HG03135 (cell line): ENCODE measurements around the gene RNF113B.

Experiments used
- ATAC-seq: cut with Tn5 transposase; IDR thresholded peaks from one replicate; pipeline ENCODE4 v1.9.1; 2021; ENCODE audit warnings: mild to moderate bottlenecking, moderate library complexity; ENCODE audit not compliant: unreplicated experiment

Gene RNF113B

DNA sequence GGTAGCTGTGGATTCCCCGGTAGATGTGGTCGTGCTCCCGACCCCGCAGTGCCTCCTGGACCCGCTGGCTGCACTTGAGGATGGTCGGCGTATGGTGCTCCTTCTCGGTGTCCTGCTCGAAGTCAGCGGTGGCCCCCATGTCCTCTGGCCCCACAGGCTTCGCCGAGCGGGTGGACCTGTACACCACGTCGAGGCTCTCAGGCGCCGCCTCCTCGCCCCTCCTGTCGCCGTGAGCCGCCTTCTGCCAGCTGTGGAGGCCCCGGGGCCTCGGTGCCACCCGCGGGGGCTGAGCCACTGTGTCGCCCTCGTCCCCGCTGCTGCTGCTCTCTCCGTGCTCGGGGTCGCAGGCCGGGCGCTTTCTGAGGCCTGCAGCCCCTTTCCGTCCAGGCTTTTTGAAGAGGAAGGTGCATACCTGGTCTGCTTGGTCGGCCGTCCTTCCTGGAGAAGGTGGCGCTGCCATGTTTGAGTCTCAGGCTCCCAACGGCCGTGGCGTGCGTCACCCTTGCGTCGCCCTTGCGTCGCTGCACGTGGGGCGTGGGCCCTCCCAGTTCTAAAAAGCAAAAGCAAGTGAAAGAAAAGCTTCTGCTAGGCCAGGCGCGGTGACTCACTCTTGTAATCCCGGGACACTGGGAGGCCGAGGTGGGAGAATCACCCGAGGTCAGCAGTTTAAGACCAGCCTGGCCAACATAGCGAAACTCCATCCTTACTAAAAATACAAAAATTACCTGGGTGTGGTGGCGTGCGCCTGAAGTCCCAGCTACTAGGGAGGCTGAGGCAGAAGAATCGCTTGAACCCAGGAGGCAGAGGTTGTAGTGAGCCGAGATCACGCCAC, at the start of gene RNF113B:
RNF113B (minus strand) TSS at position 493 of the 832 bp plus-strand sequence; CDS start at position 460, 33 bp downstream.
- ATAC-seq, result no peak

DNA sequence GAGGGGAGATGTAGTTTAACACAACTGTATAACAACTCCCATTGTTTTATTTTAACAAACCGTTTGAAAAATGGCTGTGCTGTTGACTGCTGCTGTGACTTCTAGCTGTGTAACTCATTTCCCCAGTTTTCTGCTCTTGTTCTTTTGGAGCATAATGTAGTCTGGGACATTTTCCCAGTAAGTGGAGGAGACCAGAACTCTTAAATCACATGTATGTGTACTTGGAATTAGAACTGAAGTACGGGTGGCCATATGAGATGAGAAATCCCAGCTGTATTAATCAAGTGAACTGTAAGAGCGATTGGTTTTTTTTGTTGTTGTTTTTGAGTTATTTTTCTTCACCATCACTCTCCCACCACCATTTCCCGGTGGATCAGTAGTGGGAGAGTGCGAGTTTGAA, 49.4 kb upstream of the RNF113B start:
- ATAC-seq, result no peak

DNA sequence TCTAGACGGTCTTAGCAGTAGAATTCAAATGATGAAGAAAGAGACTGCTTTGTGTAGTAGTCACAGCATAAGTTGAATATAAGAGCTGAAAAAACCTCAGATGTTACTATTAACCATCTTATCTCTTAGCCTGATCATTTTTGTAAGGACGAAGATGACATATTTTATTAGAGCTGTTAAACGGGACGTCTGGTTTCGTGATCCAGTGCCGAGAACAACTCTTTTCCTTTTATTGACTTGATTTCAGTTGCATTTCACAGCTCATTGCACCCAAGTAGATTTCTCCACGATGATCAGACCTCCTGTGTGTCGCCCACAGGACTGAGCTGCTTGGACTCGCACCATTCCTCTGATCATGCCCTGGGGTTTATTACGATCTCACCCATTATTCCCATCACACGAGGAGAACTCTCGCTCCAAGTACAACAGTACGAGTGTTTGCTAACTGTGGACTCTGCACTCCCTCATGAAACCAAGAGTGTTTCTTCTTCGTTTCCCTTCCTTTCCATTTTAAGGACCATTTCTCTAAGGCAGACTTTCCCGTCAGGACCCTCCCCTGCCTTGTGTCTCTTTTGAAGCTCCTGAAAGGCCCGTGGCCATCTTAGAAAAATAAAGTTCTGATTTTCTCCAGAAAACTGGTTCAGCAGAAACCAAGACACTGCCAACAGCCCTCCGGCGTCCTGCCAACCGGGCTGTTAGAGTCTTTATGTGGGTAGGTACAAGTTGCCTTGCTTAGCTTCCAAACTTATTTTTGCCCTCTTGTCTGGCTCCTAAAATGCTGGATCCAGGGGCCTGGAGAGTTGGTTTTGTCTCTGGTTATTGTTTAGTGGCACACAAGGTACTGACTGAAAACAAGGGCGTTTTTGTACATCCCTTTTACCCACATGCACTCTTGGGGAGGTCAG, 48.2 kb upstream of the RNF113B start:
- ATAC-seq, result no peak

DNA sequence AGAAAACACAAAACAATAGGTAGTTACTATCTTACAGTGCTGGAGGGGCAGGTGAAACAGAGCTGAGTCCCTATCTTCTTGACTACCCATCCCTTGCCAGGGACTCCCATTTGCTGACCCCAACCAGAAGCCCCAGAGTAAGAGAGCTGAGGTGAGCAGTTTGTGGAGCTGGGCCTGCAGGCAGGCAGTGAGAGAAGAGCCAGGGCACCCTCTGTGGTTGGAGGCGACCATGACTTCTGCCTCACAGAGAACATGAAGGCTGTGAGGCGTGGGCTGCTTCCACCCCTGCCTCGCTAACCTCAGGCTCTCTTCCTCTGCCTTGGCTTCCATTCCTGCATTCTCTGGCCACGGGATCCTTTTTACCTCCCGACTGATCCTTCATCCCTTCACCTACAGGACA, 47.5 kb upstream of the RNF113B start:
- no peak for ATAC-seq

DNA sequence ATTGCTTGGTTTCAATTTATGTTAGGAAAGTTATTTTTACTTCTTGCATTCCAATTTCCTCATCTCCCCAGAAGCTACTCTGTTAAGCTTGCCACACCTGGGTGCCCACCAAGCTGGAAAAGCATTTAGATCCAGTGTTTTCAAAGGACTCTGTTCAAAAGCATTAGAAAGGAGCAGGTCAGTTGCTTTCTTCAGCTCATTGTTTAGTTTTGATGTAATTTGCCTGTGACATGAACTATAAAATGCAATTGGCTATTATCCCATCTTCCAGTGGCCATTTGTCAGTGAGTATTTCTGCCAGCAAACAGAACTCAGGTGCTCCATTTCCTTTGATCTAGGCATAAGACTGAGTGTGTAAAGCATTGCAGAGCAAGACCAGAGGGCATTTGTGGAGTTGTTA, 46.7 kb upstream of the RNF113B start:
- ATAC-seq, result no peak

DNA sequence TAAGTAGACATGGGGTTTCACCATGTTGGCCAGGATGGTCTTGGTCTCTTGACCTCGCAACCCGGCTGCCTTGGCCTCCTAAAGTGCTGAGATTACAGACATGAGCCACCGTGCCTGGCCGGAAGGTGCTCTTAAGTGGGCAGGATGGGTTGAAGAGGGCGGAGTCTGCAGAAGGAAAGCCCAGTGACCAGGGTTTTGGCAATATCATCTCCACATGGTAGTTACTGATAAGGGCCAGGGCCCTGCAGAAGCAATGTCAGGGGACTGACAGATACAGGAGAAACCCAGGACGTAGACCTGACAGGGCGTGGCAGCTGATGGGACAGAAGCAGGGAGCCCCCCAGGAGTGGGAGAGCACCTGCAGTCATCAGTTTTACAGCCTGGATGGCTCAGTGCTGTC, 45.7 kb upstream of the RNF113B start:
- no peak for ATAC-seq

DNA sequence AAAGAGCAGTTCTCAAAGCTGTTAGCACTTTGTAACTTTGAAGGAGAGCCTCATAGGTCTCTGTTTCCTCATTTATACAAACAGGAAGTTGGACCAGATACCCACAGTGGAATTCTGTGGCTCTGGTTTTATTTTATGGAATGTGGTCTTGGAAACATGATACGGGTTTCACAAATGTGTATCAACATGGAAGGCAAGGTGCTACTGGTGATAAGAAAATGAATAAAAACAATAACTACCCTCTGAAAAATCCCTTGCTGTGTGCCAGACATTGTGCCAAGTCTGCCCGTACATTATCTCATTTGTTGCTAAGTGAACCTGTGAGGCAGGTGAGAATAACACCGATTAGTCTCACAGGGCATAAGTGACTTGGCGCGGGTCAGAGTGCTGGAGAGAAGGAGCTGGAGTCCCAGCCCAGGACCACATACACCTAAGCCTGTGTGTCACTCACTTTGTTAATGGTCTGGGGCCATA, 45.0 kb upstream of the RNF113B start:
- no peak for ATAC-seq

DNA sequence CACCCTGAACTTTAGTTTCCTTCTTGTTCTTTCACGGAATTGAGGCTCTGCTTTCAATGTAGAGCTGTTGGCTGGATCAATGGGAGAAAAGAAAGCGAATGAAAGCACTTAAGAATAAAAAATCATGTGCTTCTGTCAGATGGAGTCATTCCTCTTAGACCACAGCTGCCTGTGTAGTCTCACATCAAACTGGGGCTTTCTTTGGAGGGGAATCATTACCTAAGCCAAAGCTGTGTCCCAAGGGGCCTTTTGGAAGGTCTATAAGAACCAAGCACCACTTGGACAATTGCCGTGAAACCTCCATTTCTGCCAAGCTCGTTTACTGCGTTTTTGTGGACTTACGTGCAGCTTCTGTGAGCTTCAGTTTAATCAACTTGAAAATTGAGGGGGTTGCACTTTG, 44.2 kb upstream of the RNF113B start:
- ATAC-seq, result no peak

DNA sequence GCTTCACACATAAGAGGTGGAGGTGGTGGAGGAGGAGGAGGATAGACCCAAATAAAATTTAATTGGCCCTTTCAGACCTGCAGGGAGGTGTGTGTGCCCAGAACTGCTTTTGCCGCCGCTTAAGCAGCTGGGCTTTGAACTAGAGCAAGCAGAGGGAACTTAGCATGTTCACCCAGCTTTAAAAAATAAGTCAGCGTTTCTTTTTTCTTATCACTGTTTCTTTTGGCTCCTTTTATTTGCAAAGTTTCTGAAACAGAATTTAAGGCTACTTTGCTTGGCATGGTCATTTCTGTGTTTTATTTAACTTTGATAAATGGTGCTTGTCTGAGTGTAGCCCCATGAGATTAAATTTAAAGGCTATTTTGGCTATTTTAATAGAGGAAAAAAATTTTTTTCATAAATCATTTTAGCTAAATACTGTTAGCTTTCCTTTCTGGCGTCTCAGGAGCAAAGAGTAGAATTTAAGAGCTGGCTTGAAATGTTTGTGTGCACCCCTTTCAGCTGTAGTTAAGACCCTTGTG, 43.3 kb upstream of the RNF113B start:
- ATAC-seq, result no peak

DNA sequence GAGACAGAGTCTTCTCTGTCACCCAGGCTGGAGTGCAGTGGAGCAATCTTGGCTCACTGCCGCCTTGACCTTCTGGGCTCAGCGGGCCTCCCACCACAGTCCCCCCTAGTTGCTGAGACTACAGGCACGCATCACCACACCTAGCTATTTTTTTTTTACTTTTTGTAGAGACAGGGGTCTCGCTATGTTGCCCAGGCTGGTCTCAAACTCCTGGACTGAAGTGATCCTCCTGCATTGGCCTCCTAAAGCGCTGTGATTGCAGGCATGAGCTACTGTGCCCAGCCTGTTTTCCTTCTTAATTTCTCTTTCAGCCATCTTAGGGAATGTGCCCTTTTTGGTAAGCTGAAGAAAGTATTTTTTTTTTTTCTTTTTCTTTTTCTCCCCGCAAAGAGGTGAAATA, 42.6 kb upstream of the RNF113B start:
- ATAC-seq, result no peak

DNA sequence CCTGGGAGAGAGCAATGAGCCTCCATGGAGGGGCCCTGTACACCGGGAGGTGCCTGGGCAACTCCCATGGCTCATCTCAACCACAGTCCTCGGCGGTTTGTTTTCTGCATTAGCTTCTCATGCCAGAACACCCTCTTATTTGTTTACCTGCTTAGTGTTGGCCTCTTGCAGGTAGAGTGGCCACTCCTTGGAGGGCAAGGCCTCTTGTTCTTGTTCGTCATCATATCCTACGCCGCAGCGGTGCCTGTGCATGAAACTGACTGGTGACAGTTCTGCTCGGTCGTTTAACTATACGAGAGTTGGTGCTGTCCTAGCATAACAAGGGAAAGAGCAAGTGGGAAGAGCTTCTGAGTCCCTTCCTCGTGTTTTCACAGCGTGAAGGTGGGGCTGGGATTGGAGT, 40.5 kb upstream of the RNF113B start:
- ATAC-seq, result no peak

DNA sequence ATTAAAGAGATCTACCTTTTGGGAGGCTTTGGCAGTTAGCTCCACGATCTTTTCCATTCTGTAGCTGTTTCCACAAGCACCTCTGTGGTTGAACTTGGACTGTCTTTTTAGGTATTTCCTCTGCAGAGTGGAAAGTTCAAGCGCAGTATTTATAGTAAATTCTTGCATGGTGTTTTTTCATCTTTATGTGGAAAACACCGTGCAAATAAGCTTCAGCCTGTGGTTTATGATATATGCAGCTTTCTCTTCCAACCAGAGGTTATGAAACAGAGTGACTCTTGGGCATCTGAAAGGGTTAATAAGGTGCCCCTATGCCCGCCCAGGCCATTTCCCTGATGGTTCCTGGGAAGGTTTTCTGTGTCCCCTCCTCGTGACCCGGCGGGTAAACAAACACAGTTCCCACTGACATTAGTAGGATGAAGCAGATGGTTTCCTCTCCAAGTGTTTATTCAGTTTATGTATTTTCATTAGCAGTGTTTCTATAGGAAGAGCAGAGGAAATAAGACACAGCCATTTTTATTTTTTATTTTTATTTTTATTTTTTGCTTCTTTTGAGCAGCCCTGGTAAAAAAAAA, 39.7 kb upstream of the RNF113B start:
- no peak for ATAC-seq

DNA sequence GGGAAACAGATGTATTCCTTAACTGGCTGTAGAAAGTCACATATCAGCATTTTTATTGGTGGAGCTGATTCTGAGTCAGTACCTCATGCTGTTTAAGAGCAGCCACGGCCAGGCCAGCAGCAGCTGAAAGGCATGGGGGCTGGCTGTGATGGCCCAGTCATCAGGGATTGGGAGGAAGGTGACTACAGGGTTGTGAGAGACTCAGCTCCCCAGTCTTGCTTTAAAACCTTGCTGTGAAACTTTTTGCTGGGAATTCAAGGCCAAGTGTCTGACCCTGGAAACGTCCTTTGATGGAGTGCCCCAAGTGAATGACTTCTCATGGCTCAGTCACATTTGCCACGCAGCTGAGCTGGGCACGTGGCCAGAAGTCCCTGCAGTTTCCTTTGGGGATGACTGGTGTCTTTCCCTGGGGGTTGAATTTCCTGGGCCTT, 39.1 kb upstream of the RNF113B start:
- ATAC-seq, result no peak

DNA sequence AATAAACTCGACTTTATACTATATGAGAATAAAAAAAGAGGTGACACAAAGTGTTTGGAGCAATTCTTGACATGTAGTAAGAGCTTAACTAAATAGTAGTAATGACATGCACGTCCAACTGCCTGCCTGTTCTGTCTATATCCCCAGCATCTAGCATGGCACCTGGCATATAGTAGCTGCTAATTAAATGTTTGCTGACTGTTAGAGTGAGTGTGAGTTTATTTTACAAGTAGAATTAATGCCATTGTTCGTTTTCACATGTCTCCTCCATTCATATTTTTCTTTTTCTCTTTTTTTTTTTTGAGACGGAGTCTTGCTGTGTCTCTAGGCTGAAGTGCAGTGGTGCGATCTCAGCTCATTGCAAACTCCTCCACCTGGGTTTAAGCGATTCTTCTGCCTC, 38.4 kb upstream of the RNF113B start:
- ATAC-seq, result no peak

DNA sequence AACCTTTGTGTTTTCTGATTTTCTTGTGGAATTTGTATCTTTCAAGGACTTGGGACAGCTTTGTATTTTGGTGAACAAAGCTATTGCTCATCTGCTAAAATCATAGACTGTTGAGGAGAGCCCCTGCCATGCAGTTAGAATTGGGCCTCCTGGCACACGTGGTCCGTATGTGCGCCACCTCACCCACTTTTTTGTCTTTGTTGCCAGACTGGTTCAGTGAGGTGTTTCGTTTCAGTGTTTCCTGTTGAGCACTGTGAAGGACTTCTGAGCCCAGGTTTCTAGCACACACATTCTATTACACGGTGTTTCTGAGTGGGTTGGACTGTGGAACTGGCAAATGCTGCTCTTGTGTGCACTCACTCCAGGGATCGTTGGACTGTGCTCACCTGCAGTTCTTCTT, 37.6 kb upstream of the RNF113B start:
- no peak for ATAC-seq

DNA sequence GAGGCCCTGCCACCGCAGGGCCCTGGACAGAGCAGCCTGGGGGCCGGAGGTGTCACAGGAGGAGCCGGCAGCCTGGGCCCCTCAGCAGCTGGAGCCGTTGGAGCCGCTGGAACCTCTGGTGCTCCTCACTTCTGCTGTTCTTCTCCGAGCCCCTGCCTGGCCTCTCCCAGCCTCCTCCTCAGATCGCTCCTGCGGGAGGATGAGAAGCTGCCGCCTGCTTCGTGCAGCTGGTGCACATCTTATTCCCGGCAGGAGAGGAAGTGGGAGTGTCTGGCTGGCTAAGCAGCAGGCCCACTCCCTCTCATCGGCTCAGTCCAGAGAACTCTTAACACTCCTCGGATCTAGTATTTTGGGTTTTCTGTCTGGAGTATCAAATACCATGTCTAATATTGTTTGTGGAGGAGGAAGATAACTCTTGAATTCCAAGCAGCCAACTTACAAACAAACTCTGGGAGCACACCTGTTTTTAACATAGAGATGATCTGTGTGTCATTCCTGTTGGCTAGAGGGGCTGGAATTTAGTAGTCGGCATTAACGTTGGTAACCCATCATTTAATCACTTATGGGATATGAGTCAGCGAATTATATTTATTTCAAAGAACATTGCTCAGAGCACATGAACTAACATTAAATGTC, 37.1 kb upstream of the RNF113B start:
- ATAC-seq, result no peak

DNA sequence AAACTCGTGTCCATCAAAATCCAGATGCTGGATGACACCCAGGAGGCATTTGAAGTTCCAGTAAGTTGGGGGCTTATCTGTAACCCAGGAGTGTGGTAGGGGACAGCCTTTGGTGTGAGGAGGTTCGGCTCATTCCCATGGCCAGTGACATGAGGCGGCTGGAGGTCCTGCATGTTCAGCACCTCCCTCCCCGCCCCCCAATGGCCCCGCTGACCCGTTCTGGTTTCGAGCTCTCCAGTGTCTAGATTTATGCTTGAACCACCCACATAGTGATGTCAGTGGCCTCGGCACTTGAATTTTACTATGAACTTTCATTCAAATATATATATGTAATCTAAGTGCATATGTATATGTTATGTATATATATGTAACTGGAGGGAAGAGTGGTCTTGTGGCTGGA, 36.3 kb upstream of the RNF113B start:
- ATAC-seq, result no peak

DNA sequence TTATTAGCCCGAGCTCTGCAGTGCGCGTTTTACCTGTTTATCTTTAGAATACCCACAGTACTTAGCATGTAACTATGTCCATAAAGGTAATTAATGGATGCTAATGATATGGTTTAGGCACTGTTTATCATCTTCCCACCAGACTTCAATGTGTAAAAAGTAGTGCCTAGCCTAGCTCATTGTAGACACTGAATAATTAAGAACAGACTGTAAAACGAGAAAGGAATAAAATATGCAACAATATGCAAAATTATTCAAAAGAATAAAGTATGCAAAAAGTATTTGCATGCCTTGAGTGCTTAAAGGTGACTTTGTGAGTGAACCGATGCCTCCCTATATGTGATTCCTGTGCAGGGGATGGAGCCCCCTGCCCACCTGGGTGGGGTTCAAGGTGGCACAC, 35.7 kb upstream of the RNF113B start:
- ATAC-seq, result no peak

DNA sequence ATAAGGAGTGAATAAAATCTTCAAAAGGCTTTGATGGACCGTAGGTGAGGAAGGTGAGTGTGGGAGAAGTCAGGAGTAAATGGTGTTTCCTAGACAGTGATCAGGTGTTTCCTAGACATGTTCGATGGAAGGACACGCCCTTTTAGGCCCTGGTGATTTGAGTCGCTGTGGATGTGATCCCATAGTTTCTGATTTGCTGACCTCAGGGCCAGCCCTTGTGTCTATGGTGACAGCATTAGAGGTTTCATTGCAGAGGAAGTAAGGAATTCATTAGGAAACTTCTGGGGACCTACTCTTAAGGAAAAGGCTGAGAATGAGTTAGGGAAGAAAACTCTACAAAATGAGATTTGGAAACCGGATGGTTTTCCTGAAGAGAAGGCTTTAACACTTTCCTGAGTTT, 31.5 kb upstream of the RNF113B start:
- ATAC-seq, result no peak

DNA sequence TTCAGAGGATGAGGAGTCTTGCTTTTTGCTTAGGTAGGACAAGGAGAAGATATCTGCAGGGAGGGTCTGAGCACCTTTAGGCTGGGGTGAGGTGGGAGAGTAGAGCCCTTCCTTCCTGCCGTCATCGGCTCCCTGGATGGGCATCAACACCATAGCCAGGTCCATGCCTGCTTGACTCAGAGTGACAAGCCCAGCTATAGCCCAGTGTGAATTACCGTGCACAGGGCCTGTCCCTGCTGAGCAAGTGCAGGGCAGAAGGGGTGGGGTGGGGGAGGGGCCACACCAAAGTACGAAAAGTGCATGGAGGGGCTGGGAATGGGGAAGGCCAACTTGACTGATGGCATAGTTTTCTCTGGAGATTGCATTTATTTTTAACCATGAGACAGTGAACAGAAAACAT, 30.3 kb upstream of the RNF113B start:
- no peak for ATAC-seq

DNA sequence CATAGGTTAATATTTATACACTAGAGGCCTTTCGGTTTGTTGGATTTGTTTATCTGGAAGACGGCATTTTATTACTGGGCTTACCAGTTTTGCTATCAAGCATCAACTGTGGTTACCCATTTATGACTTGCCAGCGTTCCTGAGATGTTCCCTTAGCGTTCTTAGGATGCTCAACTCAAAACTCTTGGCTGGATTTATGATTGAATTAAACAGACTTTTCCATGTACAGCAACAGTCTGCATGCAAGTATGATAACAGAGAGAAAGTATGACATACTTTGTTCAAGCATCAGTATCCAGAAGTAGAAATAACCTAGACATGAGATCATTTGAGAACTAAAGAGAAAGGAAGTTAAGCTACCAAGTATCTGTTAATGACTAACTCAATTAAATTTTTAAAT, 29.9 kb upstream of the RNF113B start:
- no peak for ATAC-seq
